Measurements from ENCODE around the gene STAT2.
"Not testable (repeated sequence)": the region's sequence is repeated elsewhere in the genome, so short reads cannot be mapped to it uniquely, and the experiment has no call there.

Gene STAT2

GRCh38 chr12:56375598-56376434 lies 15.9 kb upstream of the STAT2 start:
- H3K4me1 Mint-ChIP-seq = peaks cover 35% of the 10 kb centered on the region
- peak overlapping the region; percentile 26 for H3K4me3 Mint-ChIP-seq
- H3K9me3 Mint-ChIP-seq = peaks cover 3% of the 10 kb centered on the region
- H3K27me3 Mint-ChIP-seq = no peaks in the 10 kb centered on the region
- peak overlapping the region; percentile 92 for H3K27ac Mint-ChIP-seq
- H3K36me3 Mint-ChIP-seq = no peaks in the 10 kb centered on the region
- peak; percentile 96 for ATAC-seq

DNA sequence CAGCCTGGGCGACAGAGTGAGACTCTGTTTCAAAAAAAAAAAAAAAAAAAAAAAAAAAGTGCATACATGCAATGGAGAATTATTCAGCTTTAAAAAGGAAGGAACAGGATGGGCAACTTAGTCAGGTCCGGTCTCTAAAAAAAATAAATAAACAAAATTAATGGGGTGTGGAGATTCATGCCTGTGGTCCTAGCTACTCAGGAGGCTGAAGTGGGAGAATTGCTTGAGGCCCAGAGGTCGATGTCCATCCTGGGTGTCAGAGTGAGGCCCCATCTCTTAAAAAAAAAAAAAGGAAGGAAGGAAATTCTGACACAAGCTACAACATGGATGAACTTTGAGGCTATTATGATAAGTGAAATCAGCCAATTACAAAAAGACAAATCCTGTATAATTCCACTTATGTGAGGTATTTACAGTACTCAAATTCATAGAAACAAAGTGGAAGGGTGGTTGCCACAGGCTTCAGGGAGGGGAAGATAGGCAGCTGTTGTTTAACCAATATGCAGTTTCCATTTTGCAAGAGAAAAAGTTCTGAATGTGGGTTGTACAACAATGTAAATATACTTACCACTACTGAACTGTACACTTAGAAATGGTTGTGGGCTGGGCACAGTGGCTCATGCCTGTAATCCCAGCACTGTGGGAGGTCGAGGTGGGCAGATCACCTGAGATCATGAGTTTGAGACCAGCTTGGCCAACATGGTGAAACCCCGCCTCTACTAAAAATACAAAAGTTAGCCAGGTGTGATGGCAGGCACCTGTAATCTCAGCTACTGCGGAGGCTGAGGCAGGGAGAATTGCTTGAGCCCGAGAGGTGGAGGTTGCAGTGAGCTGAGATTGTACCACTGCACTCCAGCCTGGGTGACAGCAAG lies 15.1 kb upstream of the STAT2 start:
- Mint-ChIP-seq H3K27ac (peak overlapping the region; percentile 92), H3K27me3 (no peaks in the 10 kb centered on the region), H3K36me3 (no peaks in the 10 kb centered on the region), H3K4me3 (peak overlapping the region; percentile 41), H3K9me3 (peaks cover 3% of the 10 kb centered on the region), H3K4me1 (peaks cover 35% of the 10 kb centered on the region)
- ATAC-seq = peak; percentile 44

- H3K4me1 Mint-ChIP-seq = peaks cover 35% of the 10 kb centered on the region
- ATAC-seq = no peak
- H3K4me3 Mint-ChIP-seq = no peak overlapping the region
- no peaks in the 10 kb centered on the region for H3K27me3 Mint-ChIP-seq
- no peaks in the 10 kb centered on the region for H3K36me3 Mint-ChIP-seq
- peak overlapping the region; percentile 70 for H3K27ac Mint-ChIP-seq
- H3K9me3 Mint-ChIP-seq = peaks cover 3% of the 10 kb centered on the region
Observed at GRCh38 chr12:56373515-56373914, 13.6 kb upstream of the STAT2 start.

GRCh38 chr12:56366948-56367347 lies 7.0 kb upstream of the STAT2 start:
- no peak overlapping the region for H3K4me3 Mint-ChIP-seq
- no peak for ATAC-seq

GRCh38 chr12:56362130-56363059 lies 2.5 kb upstream of the STAT2 start, which contains the start of gene APOF:
TSS of gene APOF (minus strand) at chr12:56362857. CDS start at chr12:56362745, 112 bp downstream.
- Mint-ChIP-seq H3K27me3 (no peaks in the 10 kb centered on the region), H3K36me3 (no peaks in the 10 kb centered on the region), H3K4me1 (peaks cover 27% of the 10 kb centered on the region), H3K27ac (peak within 1 kb of the TSS; percentile 89), H3K4me3 (peak within 1 kb of the TSS; percentile 93), H3K9me3 (no peaks in the 10 kb centered on the region)
- no peak for ATAC-seq

More at GRCh38 chr12:56366948-56367347, 7.0 kb upstream of the STAT2 start:
- Mint-ChIP-seq H3K27ac (peak overlapping the region; percentile 37), H3K27me3 (no peaks in the 10 kb centered on the region), H3K36me3 (no peaks in the 10 kb centered on the region), H3K4me1 (peaks cover under 1% of the 10 kb centered on the region), H3K9me3 (no peaks in the 10 kb centered on the region)

- peak overlapping the region; percentile 89 for H3K27ac Mint-ChIP-seq
- peaks cover 27% of the 10 kb centered on the region for H3K4me1 Mint-ChIP-seq
Observed at GRCh38 chr12:56361487-56362129, 1.7 kb upstream of the STAT2 start.

DNA sequence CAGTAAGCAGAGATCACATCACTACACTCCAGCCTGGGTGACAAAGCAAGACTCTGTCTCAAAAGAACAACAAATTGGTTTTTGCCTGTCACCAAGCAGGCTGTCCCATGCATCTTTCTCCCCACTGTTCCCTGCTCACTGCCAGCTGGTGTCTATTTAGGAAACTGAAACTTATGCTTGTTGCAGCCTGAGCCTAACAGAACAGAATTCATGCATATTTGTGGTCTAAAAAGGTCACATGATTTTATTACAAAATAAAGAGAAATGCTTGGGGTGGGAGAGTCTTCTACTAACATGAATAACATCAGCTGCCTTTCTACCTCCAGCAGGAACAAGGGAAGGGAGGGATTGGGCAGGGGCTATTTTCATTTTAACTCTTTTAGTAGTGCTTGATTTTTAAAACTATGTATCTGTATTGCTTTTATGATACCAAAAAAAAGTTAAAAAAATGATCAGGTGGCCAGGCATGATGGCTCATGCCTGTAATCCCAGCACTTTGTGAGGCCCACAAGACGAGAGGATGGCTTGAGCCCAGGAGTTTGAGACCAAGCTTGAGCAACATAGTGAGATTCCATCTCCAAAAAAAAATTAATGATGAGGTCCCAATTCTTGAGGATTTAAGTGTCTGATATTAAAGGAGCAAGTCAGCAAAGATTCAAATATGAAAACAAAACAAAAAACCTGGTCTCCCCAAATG lies 923 bp downstream of the STAT2 start:
- peak overlapping the region; percentile 89 for H3K27ac Mint-ChIP-seq
- H3K9me3 Mint-ChIP-seq = no peaks in the 10 kb centered on the region
- peaks cover 27% of the 10 kb centered on the region for H3K4me1 Mint-ChIP-seq
- H3K4me3 Mint-ChIP-seq = peak overlapping the region; percentile 93
- H3K36me3 Mint-ChIP-seq = peaks cover 20% of the 10 kb centered on the region
- no peaks in the 10 kb centered on the region for H3K27me3 Mint-ChIP-seq
- ATAC-seq = no peak

More at GRCh38 chr12:56361487-56362129, 1.7 kb upstream of the STAT2 start:
- ATAC-seq = no peak
- Mint-ChIP-seq H3K4me3 (peak overlapping the region; percentile 93), H3K9me3 (no peaks in the 10 kb centered on the region), H3K27me3 (no peaks in the 10 kb centered on the region), H3K36me3 (no peaks in the 10 kb centered on the region)

DNA sequence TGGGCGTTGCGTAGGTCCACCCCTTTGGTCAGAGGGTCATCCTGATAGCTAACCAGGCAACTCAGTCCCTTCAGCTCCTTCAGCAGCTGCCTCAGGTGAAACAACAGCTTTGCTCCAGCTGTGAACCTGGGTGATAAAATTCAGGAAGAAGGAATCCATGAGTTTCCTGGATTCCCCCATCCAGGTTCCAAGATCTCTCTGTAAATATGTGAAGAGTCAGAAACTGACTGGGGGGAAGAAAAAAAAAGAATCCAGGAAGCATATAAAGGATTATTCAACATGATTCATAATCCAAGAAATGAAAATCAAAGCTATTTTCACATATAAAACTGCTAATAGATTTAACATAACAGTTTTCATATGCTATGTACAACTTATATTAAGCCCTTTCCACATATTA lies 8.6 kb downstream of the STAT2 start:
- ATAC-seq = no peak
- Mint-ChIP-seq H3K9me3 (no peaks in the 10 kb centered on the region), H3K4me1 (no peaks in the 10 kb centered on the region), H3K27ac (no peak overlapping the region), H3K4me3 (no peak overlapping the region), H3K36me3 (peaks cover 66% of the 10 kb centered on the region), H3K27me3 (no peaks in the 10 kb centered on the region)

- Mint-ChIP-seq H3K36me3 (peaks cover 67% of the 10 kb centered on the region), H3K4me1 (no peaks in the 10 kb centered on the region), H3K27ac (peak overlapping the region; percentile 22), H3K9me3 (no peaks in the 10 kb centered on the region), H3K4me3 (no peak overlapping the region), H3K27me3 (no peaks in the 10 kb centered on the region)
- no peak for ATAC-seq
Observed at GRCh38 chr12:56350662-56351061, 9.2 kb downstream of the STAT2 start.

GRCh38 chr12:56348776-56349175 lies 11.1 kb downstream of the STAT2 start:
- Mint-ChIP-seq H3K4me3 (no peak overlapping the region), H3K36me3 (peaks cover 63% of the 10 kb centered on the region), H3K27ac (peak overlapping the region; percentile 64), H3K4me1 (no peaks in the 10 kb centered on the region), H3K9me3 (no peaks in the 10 kb centered on the region), H3K27me3 (no peaks in the 10 kb centered on the region)
- ATAC-seq = no peak

DNA sequence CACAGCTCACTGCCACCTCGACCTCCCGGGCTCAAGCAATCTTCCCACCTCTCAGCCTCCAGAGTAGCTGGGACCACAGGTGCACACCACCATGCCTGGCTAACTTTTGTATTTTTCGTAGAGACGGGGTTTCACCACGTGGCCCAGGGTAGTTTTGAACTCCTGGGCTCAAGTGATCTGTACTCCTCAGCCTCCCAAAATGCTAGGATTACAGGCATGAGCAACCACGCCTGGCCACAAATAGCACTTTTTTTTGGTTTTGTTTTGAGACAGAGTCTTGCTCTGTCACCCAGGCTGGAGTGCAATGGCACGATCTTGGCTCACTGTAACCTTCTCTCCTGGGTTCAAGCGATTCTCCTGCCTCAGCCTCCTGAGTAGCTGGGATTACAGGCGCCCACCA lies 12.7 kb downstream of the STAT2 start:
- not testable (repeated sequence) for H3K9me3 Mint-ChIP-seq, ATAC-seq, H3K27me3 Mint-ChIP-seq, H3K4me3 Mint-ChIP-seq, H3K4me1 Mint-ChIP-seq
- H3K27ac Mint-ChIP-seq = peak overlapping the region; percentile 64
- peaks cover 78% of the 10 kb centered on the region for H3K36me3 Mint-ChIP-seq

GRCh38 chr12:56346675-56347074 lies 13.2 kb downstream of the STAT2 start:
- H3K27ac Mint-ChIP-seq = peak overlapping the region; percentile 64
- peaks cover 78% of the 10 kb centered on the region for H3K36me3 Mint-ChIP-seq
- H3K9me3 Mint-ChIP-seq = no peaks in the 10 kb centered on the region
- H3K27me3 Mint-ChIP-seq = no peaks in the 10 kb centered on the region
- no peaks in the 10 kb centered on the region for H3K4me1 Mint-ChIP-seq
- ATAC-seq = no peak
- H3K4me3 Mint-ChIP-seq = no peak overlapping the region

- H3K27ac Mint-ChIP-seq, ATAC-seq, H3K27me3 Mint-ChIP-seq, H3K4me3 Mint-ChIP-seq, H3K9me3 Mint-ChIP-seq: not testable (repeated sequence)
- peaks cover 27% of the 10 kb centered on the region for H3K4me1 Mint-ChIP-seq
- peaks cover 51% of the 10 kb centered on the region for H3K36me3 Mint-ChIP-seq
Observed at GRCh38 chr12:56342290-56342689, 17.6 kb downstream of the STAT2 start.

DNA sequence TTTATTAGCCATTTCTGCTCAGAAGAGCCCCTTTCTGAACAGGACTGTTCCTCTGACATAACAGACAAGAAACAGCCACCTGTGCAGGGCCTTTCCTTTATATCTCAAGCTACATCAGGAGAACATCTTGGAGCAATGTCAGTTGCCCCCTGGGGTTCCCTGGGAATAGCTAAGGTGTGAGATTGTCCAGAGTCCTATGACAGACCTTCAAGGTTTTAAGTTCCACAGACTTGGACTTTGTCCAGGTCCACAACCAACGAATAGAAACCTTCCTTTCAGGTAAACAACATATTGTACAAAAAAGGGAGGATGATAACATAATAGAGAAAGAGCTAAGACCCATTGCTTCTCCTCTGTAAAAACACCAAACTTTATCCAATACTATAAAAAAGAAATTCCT lies 18.3 kb downstream of the STAT2 start:
- Mint-ChIP-seq H3K36me3 (peaks cover 44% of the 10 kb centered on the region), H3K9me3 (no peaks in the 10 kb centered on the region), H3K4me1 (peaks cover 33% of the 10 kb centered on the region), H3K27me3 (no peaks in the 10 kb centered on the region), H3K4me3 (no peak overlapping the region), H3K27ac (no peak overlapping the region)
- ATAC-seq = no peak
